Gastrocnemius medialis (tissue), 4 donors: ENCODE data around the gene OTX2. TPM values are rescaled to one million over a fixed set of nuclear protein-coding genes. Genes with fewer than 3 reads are reported as not detected.
A peak's percentile ranks its signal among the peaks of the same experiment; 100 is the strongest.

Experiments
- ATAC-seq, 2 donors: fragments of 150-250 bp; one replicate each; pipeline ENCODE4 v1.9.1; 2016
- DNase-seq, 2 donors: peaks; one replicate each; pipeline ENCODE4 v3.0.0-alpha.2; 2019
- H3K27ac ChIP-seq, 4 donors: fragments of 200-600 bp; sonication (generic); 1 replicate in 1 of 4; 2 replicates in 3 of 4; pipeline ENCODE4 v1.5.1; 2016 to 2018; ENCODE audit warnings: mild to moderate bottlenecking in 2 of 4, moderate library complexity in 1 of 4
- H3K27me3 ChIP-seq, 3 donors: fragments of 200-600 bp; sonication (generic) in 2 of 3; 1 replicate in 1 of 3; 2 replicates in 2 of 3; pipeline versions ENCODE4 v1.5.1 to v1.6.0; 2016 to 2019; ENCODE audit warnings: mild to moderate bottlenecking in 1 of 3, moderate library complexity in 1 of 3
- H3K36me3 ChIP-seq, 2 donors: fragments of 200-600 bp; sonication (generic) in 1 of 2; one replicate each; pipeline ENCODE4 v1.5.1; 2017 to 2018
- H3K4me1 ChIP-seq, 2 donors: fragments of 200-600 bp; sonication (generic) in 1 of 2; one replicate each; pipeline ENCODE4 v1.5.1; 2016 to 2017; ENCODE audit warnings: mild to moderate bottlenecking in 2 of 2
- H3K4me3 ChIP-seq, 4 donors: fragments of 200-600 bp; sonication (generic) in 3 of 4; 1 replicate in 1 of 4; 2 replicates in 3 of 4; pipeline ENCODE4 v1.5.1; 2016 to 2019; ENCODE audit warnings: mild to moderate bottlenecking in 2 of 4
- H3K9me3 ChIP-seq, 3 donors: fragments of 200-600 bp; sonication (generic) in 2 of 3; 1 replicate in 1 of 3; 2 replicates in 2 of 3; pipeline ENCODE4 v1.5.1; 2016 to 2019
- POLR2A ChIP-seq, 2 donors: fragments of 450-650 bp; IDR thresholded peaks; one replicate each; pipeline ENCODE4 v1.6.1; 2017; ENCODE audit warnings: antibody characterized with exemption in 2 of 2, mild to moderate bottlenecking in 2 of 2, moderate library complexity in 2 of 2
- in situ Hi-C, 4 donors: fragments of 200-750 bp; cut with MboI; loops; one replicate each; pipeline versions ENCODE4 v1.15.0 to v1.8.0; 2017; ENCODE audit warnings: low sequenced_read_pairs in 4 of 4
- intact Hi-C: fragments of 100-400 bp; cut with DNase I; formaldehyde crosslinking; loops from one replicate; pipeline ENCODE4 v1.15.1; 2023; ENCODE audit warnings: low total_unique reads
- total RNA-seq, 4 donors: library from RNA; depleted of rRNA; stranded (reverse); fragments of >200 nt; gene quantifications; one replicate each; pipeline versions ENCODE4 v1.1.0 to v1.2.3, GENCODE V29; 2016
- TF ChIP-seq, protein P1 (sequence below), 5 experiments: fragments of 450-650 bp in 3 of 5; fragments of 200-600 bp in 2 of 5; sonication (generic) in 2 of 5; IDR thresholded peaks in 4 of 5; conservative IDR thresholded peaks in 1 of 5; 1 replicate in 4 of 5; 2 replicates in 1 of 5; pipeline ENCODE4 v1.5.1; 2016 to 2019; ENCODE audit warnings: antibody characterized with exemption in 5 of 5, mild to moderate bottlenecking in 3 of 5, moderate library complexity in 3 of 5

OTX2 gene
- total RNA-seq, 4 donors from 2014 or later = not detected

DNA sequence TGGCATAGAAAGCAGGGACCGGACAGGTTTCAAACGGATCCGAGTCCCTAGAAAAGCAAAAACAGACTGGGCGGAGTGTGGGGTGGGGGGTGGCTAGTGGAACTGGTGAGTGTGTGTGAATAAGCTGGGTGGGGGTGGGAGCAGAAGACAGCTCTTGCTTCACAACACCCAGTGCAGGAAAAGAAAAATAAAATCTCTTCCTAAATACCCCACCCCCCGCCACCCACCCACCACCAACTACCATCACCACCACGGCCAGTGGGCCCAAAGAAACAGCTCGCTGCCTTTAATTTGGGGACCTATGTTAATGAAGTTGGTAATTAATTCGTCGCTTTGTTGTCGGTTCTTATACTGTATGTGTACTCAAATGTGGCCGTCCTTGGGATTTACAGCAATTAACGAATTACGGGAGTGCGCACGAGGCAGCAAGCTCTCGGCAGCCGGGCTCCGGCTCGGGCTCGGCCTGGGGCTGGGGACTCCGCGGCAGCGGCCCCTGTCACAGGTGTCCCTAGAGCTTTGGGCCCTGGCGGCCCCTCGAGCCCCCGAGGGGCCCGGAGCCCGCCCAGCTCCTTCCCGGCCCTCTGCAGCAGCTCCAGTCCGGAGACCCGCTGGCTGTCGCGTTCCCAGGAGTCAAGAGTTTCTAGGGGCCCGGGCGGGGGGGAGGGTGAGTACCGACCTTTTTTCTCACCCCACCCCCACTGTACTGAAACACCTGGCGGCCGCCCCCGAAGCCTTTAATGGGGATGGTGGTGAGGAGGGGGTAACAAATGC, 1.5 kb upstream of the OTX2 start:
- in situ Hi-C loops = no loop called here
- DNase-seq (no peak), ATAC-seq (no peak)
- intact Hi-C loops = no loop called here
- H3K4me3 ChIP-seq = no peak overlapping the region
- H3K9me3 ChIP-seq = no peaks in the 10 kb centered on the region
- H3K36me3 ChIP-seq = no peaks in the 10 kb centered on the region
- H3K4me1 ChIP-seq = peaks cover 14 to 16% of the 10 kb centered on the region in 2 donors
- H3K27ac ChIP-seq = no peak overlapping the region
- TF ChIP-seq, protein P1, sequence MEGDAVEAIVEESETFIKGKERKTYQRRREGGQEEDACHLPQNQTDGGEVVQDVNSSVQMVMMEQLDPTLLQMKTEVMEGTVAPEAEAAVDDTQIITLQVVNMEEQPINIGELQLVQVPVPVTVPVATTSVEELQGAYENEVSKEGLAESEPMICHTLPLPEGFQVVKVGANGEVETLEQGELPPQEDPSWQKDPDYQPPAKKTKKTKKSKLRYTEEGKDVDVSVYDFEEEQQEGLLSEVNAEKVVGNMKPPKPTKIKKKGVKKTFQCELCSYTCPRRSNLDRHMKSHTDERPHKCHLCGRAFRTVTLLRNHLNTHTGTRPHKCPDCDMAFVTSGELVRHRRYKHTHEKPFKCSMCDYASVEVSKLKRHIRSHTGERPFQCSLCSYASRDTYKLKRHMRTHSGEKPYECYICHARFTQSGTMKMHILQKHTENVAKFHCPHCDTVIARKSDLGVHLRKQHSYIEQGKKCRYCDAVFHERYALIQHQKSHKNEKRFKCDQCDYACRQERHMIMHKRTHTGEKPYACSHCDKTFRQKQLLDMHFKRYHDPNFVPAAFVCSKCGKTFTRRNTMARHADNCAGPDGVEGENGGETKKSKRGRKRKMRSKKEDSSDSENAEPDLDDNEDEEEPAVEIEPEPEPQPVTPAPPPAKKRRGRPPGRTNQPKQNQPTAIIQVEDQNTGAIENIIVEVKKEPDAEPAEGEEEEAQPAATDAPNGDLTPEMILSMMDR (IDR thresholded peaks at IDR 0.05 in 4 of 5, conservative IDR thresholded peaks at IDR 0.05 in 1 of 5) = no peak
- H3K27me3 ChIP-seq = peaks cover 95 to 99% (median 98%) of the 10 kb centered on the region in 3 donors

DNA sequence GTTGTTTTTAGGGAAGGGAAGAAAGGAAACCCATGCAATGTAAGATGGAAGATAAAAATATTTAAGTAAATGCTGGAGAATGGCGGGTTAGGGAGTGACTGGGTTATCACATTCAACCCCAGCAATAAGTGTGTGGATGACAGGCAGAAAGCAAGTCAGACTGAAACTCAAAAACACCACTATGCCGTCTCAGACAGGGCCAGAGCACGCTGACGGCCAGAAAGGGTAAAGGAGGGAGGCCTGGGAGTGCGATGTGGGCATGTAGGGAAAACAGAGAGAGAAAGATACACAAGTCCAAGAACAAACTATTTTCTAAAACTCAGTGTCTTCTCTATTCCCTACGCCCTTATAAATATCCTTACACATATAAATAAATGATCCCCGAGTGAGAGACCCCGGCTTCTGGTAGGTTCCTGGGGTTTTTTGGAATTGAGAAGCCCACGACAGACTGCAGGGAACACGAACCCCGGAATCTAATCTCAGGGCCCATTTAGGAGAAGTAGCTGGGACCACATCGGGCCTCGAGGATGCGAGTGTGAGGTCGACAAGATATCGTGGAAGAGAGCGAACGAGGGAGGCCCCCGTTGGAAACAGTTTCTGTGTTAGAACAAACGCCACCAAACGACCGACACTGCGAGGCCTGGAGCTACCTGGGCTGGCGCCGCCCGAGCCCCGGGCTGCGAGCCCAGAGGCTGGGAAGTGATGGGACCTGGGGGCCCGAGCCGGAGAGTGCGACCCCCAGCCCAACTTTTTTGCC, 735 bp upstream of the OTX2 start:
- ATAC-seq (no peak), DNase-seq (no peak)
- peaks cover 96 to 100% (median 98%) of the 10 kb centered on the region in 3 donors for H3K27me3 ChIP-seq
- no peak overlapping the region for H3K4me3 ChIP-seq
- no peaks in the 10 kb centered on the region for H3K36me3 ChIP-seq
- in situ Hi-C loops = no loop called here
- intact Hi-C loops = no loop called here
- no peaks in the 10 kb centered on the region for H3K9me3 ChIP-seq
- H3K4me1 ChIP-seq = peaks cover 14 to 16% of the 10 kb centered on the region in 2 donors
- TF ChIP-seq POLR2A (IDR thresholded peaks at IDR 0.05) = no peak
- TF ChIP-seq, protein P1 (IDR thresholded peaks at IDR 0.05 in 4 of 5, conservative IDR thresholded peaks at IDR 0.05 in 1 of 5) = no peak
- H3K27ac ChIP-seq = no peak overlapping the region

DNA sequence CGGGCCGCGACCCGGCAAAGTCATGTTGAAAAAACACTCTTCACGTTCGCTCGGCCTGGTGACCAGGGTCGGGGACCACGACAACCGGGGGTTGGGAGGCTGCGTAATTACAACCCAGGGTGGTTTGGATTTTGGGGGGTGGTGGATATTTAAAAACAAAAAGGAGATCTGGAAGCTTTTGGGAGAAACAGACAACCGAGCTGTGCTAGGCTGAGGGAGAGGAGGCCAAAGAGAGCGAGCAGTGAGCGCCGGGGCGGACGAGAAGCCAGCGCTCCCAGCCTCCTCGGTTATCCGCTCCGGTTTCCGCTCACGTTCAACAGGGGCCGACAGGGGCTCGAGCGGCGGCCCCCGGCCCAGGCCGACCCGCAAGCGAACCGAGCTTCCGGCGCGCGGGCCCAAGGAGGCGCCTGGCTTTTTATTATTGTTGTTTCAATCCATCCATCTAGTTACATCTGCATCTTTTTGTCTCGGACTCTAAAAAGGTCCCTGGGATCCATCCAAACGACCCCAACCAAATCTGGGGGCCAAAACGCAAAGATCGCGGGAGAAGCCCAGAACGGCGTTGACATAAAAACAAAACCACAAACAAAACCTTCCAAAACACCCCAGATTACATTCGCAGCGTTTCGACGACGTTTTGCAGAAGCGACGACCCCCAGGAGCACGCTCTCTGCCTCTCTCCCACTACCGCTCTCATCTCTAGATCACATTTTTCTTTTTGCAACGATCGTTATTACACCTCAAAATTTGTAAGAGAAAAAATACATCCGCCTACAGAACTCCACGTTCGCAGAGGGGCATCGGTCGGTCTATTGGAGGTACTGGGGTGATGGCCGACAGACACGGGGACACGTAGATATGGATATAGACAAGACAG, 771 bp downstream of the OTX2 start:
- peaks cover 14 to 16% of the 10 kb centered on the region in 2 donors for H3K4me1 ChIP-seq
- in situ Hi-C loops = no loop called here
- ATAC-seq = no peak
- H3K36me3 ChIP-seq = no peaks in the 10 kb centered on the region
- TF ChIP-seq POLR2A (IDR thresholded peaks at IDR 0.05) = no peak
- TF ChIP-seq, protein P1 (IDR thresholded peaks at IDR 0.05 in 4 of 5, conservative IDR thresholded peaks at IDR 0.05 in 1 of 5) = no peak
- no peak for DNase-seq
- no peak overlapping the region for H3K27ac ChIP-seq
- H3K9me3 ChIP-seq = no peaks in the 10 kb centered on the region
- peak overlapping the region; percentile 22 to 57 (median 36) for H3K4me3 ChIP-seq
- intact Hi-C loops = no loop called here
- H3K27me3 ChIP-seq = peaks cover 93 to 100% (median 97%) of the 10 kb centered on the region in 3 donors

DNA sequence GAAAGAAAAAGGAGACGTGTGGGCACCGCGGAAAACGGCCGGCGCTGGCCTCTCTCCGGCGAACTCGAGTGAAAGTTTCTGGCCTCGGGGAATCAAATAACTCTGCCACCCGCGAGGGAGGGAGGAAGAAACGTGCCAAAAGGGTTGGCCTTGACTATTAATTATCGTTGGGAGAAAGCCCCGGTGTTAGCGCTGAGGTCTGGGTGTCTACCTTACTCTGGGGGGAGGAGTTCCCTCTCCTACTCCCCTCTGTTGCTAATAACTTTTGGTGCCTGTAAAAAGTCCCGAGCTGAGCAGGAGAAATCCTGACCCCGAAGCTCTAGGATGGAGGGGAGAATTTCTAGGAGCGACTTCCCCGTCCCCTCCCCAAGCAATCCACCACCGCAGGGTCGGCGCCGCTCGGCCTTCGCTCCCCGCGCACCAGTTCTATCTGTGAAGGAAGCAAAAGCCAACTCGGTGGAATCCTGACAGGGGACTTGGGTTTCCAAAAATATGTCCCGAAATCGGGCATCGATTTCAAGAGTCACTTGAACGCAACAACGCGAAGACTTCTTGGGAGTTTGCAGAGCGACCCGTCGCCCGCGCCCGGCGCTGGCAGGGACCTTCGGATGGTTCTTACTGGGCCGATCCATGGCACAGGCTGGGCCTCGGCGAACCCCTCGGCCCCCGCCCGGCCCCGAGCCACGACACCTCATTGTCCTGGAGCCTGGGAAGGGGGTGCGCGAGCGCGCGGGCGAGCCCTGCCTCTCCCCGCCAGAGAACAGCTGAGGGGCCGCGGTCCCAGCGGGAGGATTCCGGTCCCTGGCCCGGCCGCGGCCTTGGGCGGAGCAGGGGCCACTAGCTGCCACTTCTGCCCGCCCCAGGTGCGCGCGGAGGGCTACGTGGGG, 1.7 kb downstream of the OTX2 start:
- Histone ChIP-seq H3K9me3 (no peaks in the 10 kb centered on the region), H3K36me3 (no peaks in the 10 kb centered on the region), H3K4me1 (peaks cover 14 to 16% of the 10 kb centered on the region in 2 donors), H3K4me3 (peak overlapping the region; percentile 22 to 57 (median 36)), H3K27me3 (peaks cover 97 to 100% (median 97%) of the 10 kb centered on the region in 3 donors), H3K27ac (no peak overlapping the region)
- no peak for DNase-seq
- ATAC-seq = no peak
- in situ Hi-C loops (no loop called here), intact Hi-C loops (no loop called here)
- TF ChIP-seq, protein P1 (IDR thresholded peaks at IDR 0.05 in 4 of 5, conservative IDR thresholded peaks at IDR 0.05 in 1 of 5) = no peak
- TF ChIP-seq POLR2A (IDR thresholded peaks at IDR 0.05) = no peak
